ENCODE results near the gene HOGA1.

DNA sequence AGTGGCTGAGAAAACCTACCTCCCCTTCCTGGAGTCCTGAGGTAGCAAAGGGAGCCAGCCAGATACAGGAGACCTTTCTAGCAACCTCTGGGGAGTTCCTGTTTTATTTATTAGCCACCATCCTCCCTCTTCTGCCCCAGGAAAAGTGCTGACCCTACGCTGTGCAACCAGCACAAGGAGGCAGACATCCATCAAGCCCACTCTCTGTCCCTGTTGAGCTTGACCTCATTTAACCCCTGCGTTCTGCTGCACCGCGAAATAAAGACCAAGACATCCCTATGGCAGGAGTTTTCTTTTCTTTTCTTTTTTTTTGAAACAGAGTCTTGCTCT, 37.0 kb upstream of the HOGA1 start:
- TF ChIP-seq, protein P1, sequence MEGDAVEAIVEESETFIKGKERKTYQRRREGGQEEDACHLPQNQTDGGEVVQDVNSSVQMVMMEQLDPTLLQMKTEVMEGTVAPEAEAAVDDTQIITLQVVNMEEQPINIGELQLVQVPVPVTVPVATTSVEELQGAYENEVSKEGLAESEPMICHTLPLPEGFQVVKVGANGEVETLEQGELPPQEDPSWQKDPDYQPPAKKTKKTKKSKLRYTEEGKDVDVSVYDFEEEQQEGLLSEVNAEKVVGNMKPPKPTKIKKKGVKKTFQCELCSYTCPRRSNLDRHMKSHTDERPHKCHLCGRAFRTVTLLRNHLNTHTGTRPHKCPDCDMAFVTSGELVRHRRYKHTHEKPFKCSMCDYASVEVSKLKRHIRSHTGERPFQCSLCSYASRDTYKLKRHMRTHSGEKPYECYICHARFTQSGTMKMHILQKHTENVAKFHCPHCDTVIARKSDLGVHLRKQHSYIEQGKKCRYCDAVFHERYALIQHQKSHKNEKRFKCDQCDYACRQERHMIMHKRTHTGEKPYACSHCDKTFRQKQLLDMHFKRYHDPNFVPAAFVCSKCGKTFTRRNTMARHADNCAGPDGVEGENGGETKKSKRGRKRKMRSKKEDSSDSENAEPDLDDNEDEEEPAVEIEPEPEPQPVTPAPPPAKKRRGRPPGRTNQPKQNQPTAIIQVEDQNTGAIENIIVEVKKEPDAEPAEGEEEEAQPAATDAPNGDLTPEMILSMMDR (IDR thresholded peaks at IDR 0.05; ENCODE audit: insufficient read depth, low read length, poor library complexity, severe bottlenecking) = no peak
- TF ChIP-seq EZH2phosphoT487 (conservative IDR thresholded peaks at IDR 0.05; ENCODE audit: low read length) = no peak

All from SU-DHL-6 (cell line).